ENCODE data around the gene LENEP. TPM values are rescaled to one million over a fixed set of nuclear protein-coding genes. Genes with fewer than 3 reads are reported as not detected.

LENEP gene
- total RNA-seq, 1 donor from 2014 or later = not detected

- Histone ChIP-seq H3K4me1 (ENCODE audit: insufficient read depth, low read length) (peaks cover 9% of the 10 kb centered on the region), H3K27me3 (ENCODE audit: insufficient read depth, low read length) (no peaks in the 10 kb centered on the region), H3K4me3 (ENCODE audit: insufficient read depth, low read depth, low read length) (no peak overlapping the region), H3K4me2 (ENCODE audit: low read length) (no peak overlapping the region), H2AFZ (ENCODE audit: low read depth, low read length) (no peak overlapping the region), H3K79me2 (ENCODE audit: insufficient read depth, low read length) (no peaks in the 10 kb centered on the region), H3K9me3 (ENCODE audit: insufficient read depth, low read depth, low read length) (no peaks in the 10 kb centered on the region), H3K27ac (ENCODE audit: low read depth, low read length) (no peak overlapping the region), H4K20me1 (ENCODE audit: insufficient read depth, low read length) (peaks cover 33% of the 10 kb centered on the region), H3K9ac (ENCODE audit: low read length) (no peak overlapping the region), H3K36me3 (ENCODE audit: insufficient read depth, low read length) (no peaks in the 10 kb centered on the region)
- Mint-ChIP-seq H3K27ac (ENCODE audit: unreplicated experiment) (no peak overlapping the region), H3K4me1 (ENCODE audit: low read depth, unreplicated experiment) (peaks cover 25% of the 10 kb centered on the region), H3K27me3 (ENCODE audit: low read depth, unreplicated experiment) (no peaks in the 10 kb centered on the region), H3K9me3 (ENCODE audit: unreplicated experiment) (no peaks in the 10 kb centered on the region), H3K36me3 (ENCODE audit: low read depth, unreplicated experiment) (peaks cover 6% of the 10 kb centered on the region), H3K4me3 (ENCODE audit: unreplicated experiment) (no peak overlapping the region)
- FAIRE-seq = no peak
- no peak for DNase-seq (ENCODE audit: low read depth)
- no peak for TF ChIP-seq CTCF (IDR thresholded peaks at IDR 0.05; ENCODE audit: insufficient read depth, low read depth, low read length)
- TF ChIP-seq EZH2 (IDR thresholded peaks at IDR 0.05; ENCODE audit: insufficient read depth, low read length) = no peak
Observed at GRCh38 chr1:155016231-155016831, 22.9 kb downstream of the LENEP start.

- Histone ChIP-seq H3K27ac (ENCODE audit: low read depth, low read length) (peak overlapping the region; percentile 19), H3K79me2 (ENCODE audit: insufficient read depth, low read length) (no peaks in the 10 kb centered on the region), H3K36me3 (ENCODE audit: insufficient read depth, low read length) (no peaks in the 10 kb centered on the region), H3K9me3 (ENCODE audit: insufficient read depth, low read depth, low read length) (no peaks in the 10 kb centered on the region), H3K4me3 (ENCODE audit: insufficient read depth, low read depth, low read length) (no peak overlapping the region), H4K20me1 (ENCODE audit: insufficient read depth, low read length) (peaks cover 32% of the 10 kb centered on the region), H3K27me3 (ENCODE audit: insufficient read depth, low read length) (no peaks in the 10 kb centered on the region), H3K4me1 (ENCODE audit: insufficient read depth, low read length) (peaks cover 9% of the 10 kb centered on the region), H3K4me2 (ENCODE audit: low read length) (peak overlapping the region; percentile 78), H3K9ac (ENCODE audit: low read length) (peak overlapping the region; percentile 46), H2AFZ (ENCODE audit: low read depth, low read length) (peak overlapping the region; percentile 43)
- TF ChIP-seq EZH2 (IDR thresholded peaks at IDR 0.05; ENCODE audit: insufficient read depth, low read length) (no peak), CTCF (IDR thresholded peaks at IDR 0.05; ENCODE audit: insufficient read depth, low read depth, low read length) (peak; percentile 84)
- H3K4me3 Mint-ChIP-seq (ENCODE audit: unreplicated experiment) = peak overlapping the region; percentile 45
- FAIRE-seq (no peak), DNase-seq (ENCODE audit: low read depth) (peak; percentile 77)
- no peaks in the 10 kb centered on the region for H3K27me3 Mint-ChIP-seq (ENCODE audit: low read depth, unreplicated experiment)
- H3K27ac Mint-ChIP-seq (ENCODE audit: unreplicated experiment) = peak overlapping the region; percentile 81
- H3K4me1 Mint-ChIP-seq (ENCODE audit: low read depth, unreplicated experiment) = peaks cover 29% of the 10 kb centered on the region
- H3K9me3 Mint-ChIP-seq (ENCODE audit: unreplicated experiment) = no peaks in the 10 kb centered on the region
- H3K36me3 Mint-ChIP-seq (ENCODE audit: low read depth, unreplicated experiment) = peaks cover 6% of the 10 kb centered on the region
Observed at GRCh38 chr1:155017041-155017945, 23.9 kb downstream of the LENEP start.
